GM12801 (cell line): Measurements from ENCODE around the gene MFN2.

Experiments used
- TF ChIP-seq, protein P1 (sequence below): IDR thresholded peaks from one replicate; pipeline ENCODE4 v1.5.1; 2011; ENCODE audit warnings: control low read depth; ENCODE audit not compliant: insufficient read length; ENCODE audit errors: extremely low read depth

The MFN2 gene

DNA sequence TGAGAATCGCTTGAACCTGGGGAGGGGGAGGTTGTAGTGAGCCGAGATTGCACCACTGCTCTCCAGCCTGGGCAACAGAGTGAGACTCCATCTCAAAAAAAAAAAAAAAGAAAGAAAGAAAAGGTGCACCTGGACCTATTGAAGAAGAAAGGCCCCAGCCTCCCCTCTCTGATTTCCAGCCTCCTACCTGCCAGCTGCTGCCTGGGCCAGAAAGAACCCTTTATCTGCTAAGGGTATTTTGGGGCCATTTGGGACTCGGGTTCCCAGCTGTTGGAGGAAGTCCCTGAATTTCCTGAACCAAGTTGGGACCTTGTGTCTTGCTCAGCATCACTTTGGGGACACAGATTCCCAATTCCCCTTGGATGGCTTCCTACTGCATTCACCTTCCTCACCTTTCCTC lies 79.0 kb downstream of the MFN2 start:
- TF ChIP-seq, protein P1, sequence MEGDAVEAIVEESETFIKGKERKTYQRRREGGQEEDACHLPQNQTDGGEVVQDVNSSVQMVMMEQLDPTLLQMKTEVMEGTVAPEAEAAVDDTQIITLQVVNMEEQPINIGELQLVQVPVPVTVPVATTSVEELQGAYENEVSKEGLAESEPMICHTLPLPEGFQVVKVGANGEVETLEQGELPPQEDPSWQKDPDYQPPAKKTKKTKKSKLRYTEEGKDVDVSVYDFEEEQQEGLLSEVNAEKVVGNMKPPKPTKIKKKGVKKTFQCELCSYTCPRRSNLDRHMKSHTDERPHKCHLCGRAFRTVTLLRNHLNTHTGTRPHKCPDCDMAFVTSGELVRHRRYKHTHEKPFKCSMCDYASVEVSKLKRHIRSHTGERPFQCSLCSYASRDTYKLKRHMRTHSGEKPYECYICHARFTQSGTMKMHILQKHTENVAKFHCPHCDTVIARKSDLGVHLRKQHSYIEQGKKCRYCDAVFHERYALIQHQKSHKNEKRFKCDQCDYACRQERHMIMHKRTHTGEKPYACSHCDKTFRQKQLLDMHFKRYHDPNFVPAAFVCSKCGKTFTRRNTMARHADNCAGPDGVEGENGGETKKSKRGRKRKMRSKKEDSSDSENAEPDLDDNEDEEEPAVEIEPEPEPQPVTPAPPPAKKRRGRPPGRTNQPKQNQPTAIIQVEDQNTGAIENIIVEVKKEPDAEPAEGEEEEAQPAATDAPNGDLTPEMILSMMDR = no peak

DNA sequence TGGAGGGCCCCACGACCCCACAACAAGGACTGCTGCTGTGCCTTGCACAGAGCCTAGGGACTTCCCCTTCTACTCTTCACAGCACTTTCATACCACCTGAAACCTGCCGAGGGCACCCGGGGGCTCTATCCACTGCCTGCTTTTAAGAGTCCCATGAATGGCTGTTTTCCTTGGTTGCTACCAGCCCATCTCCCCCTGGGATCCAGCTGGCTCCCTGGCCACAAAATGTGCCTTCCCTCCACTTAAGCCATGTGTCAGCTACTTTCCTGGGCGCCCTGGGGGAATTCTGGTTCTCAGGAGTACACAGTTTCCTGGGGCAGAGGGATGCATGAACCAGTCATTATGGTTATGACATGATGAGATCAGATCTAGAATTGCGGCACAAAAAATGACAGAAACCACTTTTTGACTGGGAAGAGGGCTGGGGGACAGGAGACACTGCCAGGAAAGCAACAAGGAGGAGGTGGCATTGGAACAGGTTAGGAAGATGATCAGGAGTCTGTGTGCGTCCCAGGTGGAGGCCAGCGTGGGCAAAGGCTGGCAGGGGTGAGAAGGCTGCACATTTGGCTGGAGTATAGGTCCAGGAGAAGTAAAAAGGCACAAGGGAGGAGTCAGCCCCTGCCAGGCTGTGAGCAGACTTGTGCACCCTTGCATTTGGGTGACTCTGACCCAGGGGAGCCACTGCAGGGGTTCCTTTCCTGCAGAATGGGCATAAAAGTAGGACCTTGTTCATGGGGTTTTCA lies 79.6 kb downstream of the MFN2 start:
- TF ChIP-seq, protein P1 = no peak

DNA sequence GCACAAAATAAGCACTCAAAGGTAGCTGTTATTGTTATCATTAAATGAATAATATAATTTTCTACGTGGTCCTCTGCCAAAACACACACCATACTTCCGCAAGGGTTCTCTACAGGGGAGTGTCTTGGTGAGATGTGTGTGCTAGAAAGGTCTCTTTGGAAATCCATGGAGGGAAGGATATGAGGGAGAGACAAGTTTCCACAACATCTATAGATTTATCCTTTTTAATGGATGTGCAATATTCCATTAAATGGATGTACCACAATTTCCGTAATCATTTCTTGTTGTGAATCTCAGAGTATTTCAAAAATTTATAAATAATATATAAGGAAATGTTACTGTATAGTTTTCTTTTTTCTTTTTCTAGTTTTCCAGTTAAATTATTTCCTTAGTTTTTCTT lies 80.3 kb downstream of the MFN2 start:
- TF ChIP-seq, protein P1 = no peak
